CD4-positive, alpha-beta T cell (primary cell): ENCODE data around the gene SULT6B1. TPM values are rescaled to one million over a fixed set of nuclear protein-coding genes. Genes with fewer than 3 reads are reported as not detected.
"Not testable (repeated sequence)": the region's sequence is repeated elsewhere in the genome, so short reads cannot be mapped to it uniquely, and the experiment has no call there.

Source experiments
- ATAC-seq: fragments of 200-7000 bp; cut with Tn5 transposase; one replicate; pipeline ENCODE4 v1.10.0; 2022; ENCODE audit warnings: mild to moderate bottlenecking; ENCODE audit not compliant: poor library complexity
- CTCF ChIA-PET: fragments of 350-600 bp; sonication (Branson Sonifier 250); formaldehyde crosslinking; loops from one replicate; lab custom pipeline; 2021; ENCODE audit warnings: antibody characterized with exemption, inconsistent platforms; lab: Charles Lee
- POLR2A ChIA-PET: fragments of 350-600 bp; sonication (Branson Sonifier 250); formaldehyde crosslinking; loops from one replicate; lab custom pipeline; 2021; ENCODE audit warnings: antibody characterized with exemption, inconsistent platforms; lab: Charles Lee
- DNase-seq, 14 experiments: peaks; one replicate each; pipeline ENCODE4 v3.0.0-alpha.2; 2013 to 2020; ENCODE audit warnings: mixed read lengths in 2 of 14
- H3K27ac ChIP-seq, 2 donors: one replicate each; pipeline versions ENCODE4 v1.5.1 to v1.7.0; 2013; ENCODE audit warnings: low read length in 2 of 2, low read depth in 1 of 2, mild to moderate bottlenecking in 1 of 2
- H3K27me3 ChIP-seq, 2 experiments: 1 replicate in 1 of 2; 2 replicates in 1 of 2; pipeline versions ENCODE4 v1.6.1 to v1.7.0; 2013; ENCODE audit warnings: low read length in 2 of 2, control low read depth in 1 of 2, mild to moderate bottlenecking in 1 of 2, moderate library complexity in 1 of 2; ENCODE audit not compliant: insufficient read depth in 2 of 2, control insufficient read depth in 1 of 2
- H3K36me3 ChIP-seq: one replicate; pipeline ENCODE4 v1.6.1; 2013; ENCODE audit warnings: low read length, control low read depth; ENCODE audit not compliant: insufficient read depth
- H3K4me1 ChIP-seq: one replicate; pipeline ENCODE4 v1.6.1; 2013; ENCODE audit warnings: low read length, control low read depth; ENCODE audit not compliant: insufficient read depth
- H3K4me3 ChIP-seq: one replicate; pipeline ENCODE4 v1.5.1; 2013; ENCODE audit warnings: mild to moderate bottlenecking, low read length, moderate library complexity
- H3K9me3 ChIP-seq, 2 experiments: 1 replicate in 1 of 2; 2 replicates in 1 of 2; pipeline versions ENCODE4 v1.6.1 to v1.7.0; 2013; ENCODE audit warnings: low read length in 2 of 2, mild to moderate bottlenecking in 2 of 2, control low read depth in 1 of 2, moderate library complexity in 1 of 2; ENCODE audit not compliant: control insufficient read depth in 1 of 2, insufficient read depth in 1 of 2
- H3K27ac Mint-ChIP-seq: one replicate; pipeline ENCODE4 v1.8.0; 2020; ENCODE audit warnings: mixed read lengths
- H3K27me3 Mint-ChIP-seq: one replicate; pipeline ENCODE4 v1.8.0; 2021; ENCODE audit warnings: mixed read lengths
- H3K36me3 Mint-ChIP-seq: one replicate; pipeline ENCODE4 v1.8.0; 2021; ENCODE audit warnings: low read depth, mixed read lengths
- H3K4me1 Mint-ChIP-seq: one replicate; pipeline ENCODE4 v1.8.0; 2021; ENCODE audit warnings: low read depth, mixed read lengths
- H3K4me3 Mint-ChIP-seq: one replicate; pipeline ENCODE4 v1.8.0; 2020; ENCODE audit warnings: mild to moderate bottlenecking, mixed read lengths
- H3K9me3 Mint-ChIP-seq: one replicate; pipeline ENCODE4 v1.8.0; 2020; ENCODE audit warnings: mixed read lengths
- intact Hi-C, 2 experiments: fragments of 100-400 bp; cut with DNase I in 1 of 2; cut with micrococcal nuclease in 1 of 2; formaldehyde crosslinking; loops; one replicate each; pipeline versions ENCODE4 v1.15.1 to v1.9.0; 2023 to 2025; cut with DNase I, micrococcal nuclease
- total RNA-seq, 174 experiments: library from RNA in 2 of 174; stranded (reverse) in 2 of 174; gene quantifications; one replicate each; pipeline ENCODE4 v1.2.3 and lab custom pipeline; 2021 to 2026
- TF ChIP-seq, protein P1 (sequence below): fragments of 200-600 bp; IDR thresholded peaks from one replicate; pipeline ENCODE4 v1.8.0; 2022; ENCODE audit warnings: antibody characterized with exemption, mild to moderate bottlenecking

SULT6B1 gene
- total RNA-seq, 2 experiments from 2014 or later = not detected

DNA sequence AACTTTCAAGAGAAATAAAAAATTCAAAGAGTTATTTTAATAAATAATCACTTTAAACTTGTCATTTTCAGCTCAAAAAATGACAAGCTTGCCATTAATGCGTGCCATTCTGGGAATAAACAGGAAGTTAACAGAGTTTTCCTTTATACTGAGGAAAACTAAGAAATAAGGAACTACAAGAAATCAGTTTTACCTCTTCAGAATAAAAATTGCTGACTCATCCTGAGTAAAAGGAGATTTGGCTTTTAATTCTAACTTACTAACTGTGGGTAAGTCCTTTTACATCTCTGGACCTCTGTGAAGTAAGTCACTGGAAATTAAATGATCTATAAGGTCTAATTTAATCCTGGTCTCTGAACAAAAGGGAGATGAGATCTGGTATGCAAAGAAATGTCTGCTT lies 26.8 kb upstream of the SULT6B1 start:
- H3K36me3 ChIP-seq = peaks cover 84% of the 10 kb centered on the region
- CTCF ChIA-PET = no interaction called here
- no peak overlapping the region for H3K27ac Mint-ChIP-seq

DNA sequence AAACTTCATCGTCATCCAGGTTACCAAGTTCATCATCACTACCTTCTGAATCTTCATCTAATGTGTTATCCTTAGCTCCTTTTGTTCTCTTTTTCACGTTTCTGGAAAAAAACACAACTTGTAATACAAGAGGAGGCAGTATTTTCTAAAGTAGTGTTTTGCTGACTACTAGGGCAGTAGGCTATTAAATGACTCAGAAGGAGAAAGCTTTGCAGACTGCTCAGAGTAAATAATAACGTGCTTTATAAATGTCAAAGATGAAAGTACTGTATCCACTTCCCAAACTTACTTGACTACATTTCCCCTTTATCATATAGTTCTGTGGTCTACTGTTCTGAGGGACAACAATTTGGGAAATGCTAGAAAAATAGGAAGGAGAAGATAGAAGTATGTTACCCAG lies 23.5 kb upstream of the SULT6B1 start:
- Mint-ChIP-seq H3K36me3 (peaks cover 96% of the 10 kb centered on the region), H3K9me3 (peaks cover 30% of the 10 kb centered on the region), H3K4me1 (peaks cover 16% of the 10 kb centered on the region), H3K27ac (no peak overlapping the region), H3K27me3 (no peaks in the 10 kb centered on the region), H3K4me3 (no peak overlapping the region)
- TF ChIP-seq, protein P1, sequence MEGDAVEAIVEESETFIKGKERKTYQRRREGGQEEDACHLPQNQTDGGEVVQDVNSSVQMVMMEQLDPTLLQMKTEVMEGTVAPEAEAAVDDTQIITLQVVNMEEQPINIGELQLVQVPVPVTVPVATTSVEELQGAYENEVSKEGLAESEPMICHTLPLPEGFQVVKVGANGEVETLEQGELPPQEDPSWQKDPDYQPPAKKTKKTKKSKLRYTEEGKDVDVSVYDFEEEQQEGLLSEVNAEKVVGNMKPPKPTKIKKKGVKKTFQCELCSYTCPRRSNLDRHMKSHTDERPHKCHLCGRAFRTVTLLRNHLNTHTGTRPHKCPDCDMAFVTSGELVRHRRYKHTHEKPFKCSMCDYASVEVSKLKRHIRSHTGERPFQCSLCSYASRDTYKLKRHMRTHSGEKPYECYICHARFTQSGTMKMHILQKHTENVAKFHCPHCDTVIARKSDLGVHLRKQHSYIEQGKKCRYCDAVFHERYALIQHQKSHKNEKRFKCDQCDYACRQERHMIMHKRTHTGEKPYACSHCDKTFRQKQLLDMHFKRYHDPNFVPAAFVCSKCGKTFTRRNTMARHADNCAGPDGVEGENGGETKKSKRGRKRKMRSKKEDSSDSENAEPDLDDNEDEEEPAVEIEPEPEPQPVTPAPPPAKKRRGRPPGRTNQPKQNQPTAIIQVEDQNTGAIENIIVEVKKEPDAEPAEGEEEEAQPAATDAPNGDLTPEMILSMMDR = no peak
- H3K36me3 ChIP-seq = peaks cover 99% of the 10 kb centered on the region
- H3K4me3 ChIP-seq = no peak overlapping the region
- ATAC-seq = no peak
- intact Hi-C loops = no loop called here
- H3K27ac ChIP-seq = no peak overlapping the region
- H3K9me3 ChIP-seq = peaks cover 0 to 27% of the 10 kb centered on the region in 2 experiments
- ChIA-PET POLR2A (interaction anchor here (1.0 to 2.1 kb wide), 2 partner anchors 15 to 112 kb away, joined by 3 to 5 read pairs; partner anchors contain the start of gene CEBPZOS), CTCF (no interaction called here)
- H3K4me1 ChIP-seq = no peaks in the 10 kb centered on the region
- no peak for DNase-seq
- no peaks in the 10 kb centered on the region for H3K27me3 ChIP-seq

More for the DNA sequence above, 26.8 kb upstream of the SULT6B1 start:
- POLR2A ChIA-PET = interaction anchor here (1.2 to 2.4 kb wide), 2 partner anchors 16 to 17 kb away, joined by 5 to 10 read pairs; partner anchors contain the start of genes CEBPZ, CEBPZOS and NDUFAF7
- no peaks in the 10 kb centered on the region for H3K27me3 Mint-ChIP-seq
- no peaks in the 10 kb centered on the region for H3K4me1 ChIP-seq
- intact Hi-C loops = no loop called here
- peaks cover 0 to 4% of the 10 kb centered on the region in 2 experiments for H3K9me3 ChIP-seq
- H3K36me3 Mint-ChIP-seq = peaks cover 87% of the 10 kb centered on the region
- TF ChIP-seq, protein P1 = no peak
- no peak for DNase-seq
- no peaks in the 10 kb centered on the region for H3K27me3 ChIP-seq
- H3K4me3 Mint-ChIP-seq = no peak overlapping the region
- no peaks in the 10 kb centered on the region for H3K4me1 Mint-ChIP-seq
- peaks cover 2% of the 10 kb centered on the region for H3K9me3 Mint-ChIP-seq
- H3K4me3 ChIP-seq = no peak overlapping the region
- ATAC-seq = no peak
- H3K27ac ChIP-seq = no peak overlapping the region

- H3K36me3 Mint-ChIP-seq = peaks cover 96% of the 10 kb centered on the region
- no peak overlapping the region for H3K27ac Mint-ChIP-seq
- H3K4me1 ChIP-seq = no peaks in the 10 kb centered on the region
These were observed 22.7 kb upstream of the SULT6B1 start for GRCh38 chr2:37211212-37211611.

GRCh38 chr2:37206760-37207159 lies 18.3 kb upstream of the SULT6B1 start:
- peaks cover 93% of the 10 kb centered on the region for H3K36me3 ChIP-seq
- H3K4me1 Mint-ChIP-seq = peaks cover 34% of the 10 kb centered on the region
- H3K27me3 ChIP-seq, H3K27ac ChIP-seq, H3K4me3 ChIP-seq, H3K4me1 ChIP-seq, H3K27ac Mint-ChIP-seq, intact Hi-C loops, H3K4me3 Mint-ChIP-seq, H3K27me3 Mint-ChIP-seq, DNase-seq, POLR2A ChIA-PET, CTCF ChIA-PET, ATAC-seq: not testable (repeated sequence)
- H3K9me3 Mint-ChIP-seq = peaks cover 34% of the 10 kb centered on the region
- peaks cover 9 to 34% of the 10 kb centered on the region in 2 experiments for H3K9me3 ChIP-seq
- peaks cover 99% of the 10 kb centered on the region for H3K36me3 Mint-ChIP-seq

More at GRCh38 chr2:37211212-37211611, 22.7 kb upstream of the SULT6B1 start:
- DNase-seq = no peak
- Mint-ChIP-seq H3K9me3 (peaks cover 34% of the 10 kb centered on the region), H3K27me3 (no peaks in the 10 kb centered on the region), H3K4me1 (peaks cover 21% of the 10 kb centered on the region), H3K4me3 (no peak overlapping the region)
- ATAC-seq = no peak
- Histone ChIP-seq H3K9me3 (peaks cover 3 to 27% of the 10 kb centered on the region in 2 experiments), H3K4me3 (no peak overlapping the region), H3K27me3 (no peaks in the 10 kb centered on the region), H3K36me3 (peaks cover 99% of the 10 kb centered on the region), H3K27ac (no peak overlapping the region)
- POLR2A ChIA-PET = interaction anchor here (0.7 to 2.1 kb wide), 3 partner anchors 13 to 112 kb away, joined by 3 to 5 read pairs (median 3); partner anchors contain the start of gene CEBPZOS
- TF ChIP-seq, protein P1 = no peak
- CTCF ChIA-PET = no interaction called here
- intact Hi-C loops = no loop called here
